A172 (cell line): ENCODE results near the gene TRIM28. TPM values are rescaled to one million over a fixed set of nuclear protein-coding genes. Genes with fewer than 3 reads are reported as not detected.
"Not testable (repeated sequence)": the region's sequence is repeated elsewhere in the genome, so short reads cannot be mapped to it uniquely, and the experiment has no call there.

ENCODE experiments used
- DNase-seq: peaks from one replicate; pipeline ENCODE4 v3.0.0-alpha.2; 2015; ENCODE audit warnings: low spot score
- total RNA-seq: library from RNA; depleted of rRNA; stranded (reverse); fragments of >200 nt; shearing (Covaris generic); gene quantifications from 2 replicates; pipeline ENCODE4 v1.2.3, GENCODE V29; 2014; rRNA removed

The TRIM28 gene
- total RNA-seq: 545 and 619 TPM in 2 replicates

- DNase-seq: peak; percentile 100
Measured at GRCh38 chr19:58543826-58544590, at the start of gene TRIM28. Gene TRIM28, plus strand, starts transcription at chr19:58544064. Its CDS starts 694 bp downstream, at chr19:58544758.

- no peak for DNase-seq
Measured at GRCh38 chr19:58497634-58498170, 46.2 kb upstream of the TRIM28 start.

- DNase-seq: no peak
Measured at GRCh38 chr19:58498316-58499020, 45.4 kb upstream of the TRIM28 start.

GRCh38 chr19:58499021-58499927, 44.6 kb upstream of the TRIM28 start:
- peak; percentile 88 for DNase-seq

- no peak for DNase-seq
Measured at GRCh38 chr19:58500242-58500641, 43.6 kb upstream of the TRIM28 start.

- not testable (repeated sequence) for DNase-seq
Measured at GRCh38 chr19:58507602-58508223, 36.2 kb upstream of the TRIM28 start.

GRCh38 chr19:58509731-58510083, 34.2 kb upstream of the TRIM28 start:
- DNase-seq: no peak

GRCh38 chr19:58510084-58510862, 33.6 kb upstream of the TRIM28 start:
- DNase-seq: no peak

GRCh38 chr19:58511353-58512208, 32.3 kb upstream of the TRIM28 start, which contains the start of gene SLC27A5:
Gene SLC27A5, minus strand, starts transcription at chr19:58511992. Its CDS starts 37 bp downstream, at chr19:58511955.
- DNase-seq: no peak

GRCh38 chr19:58513213-58513693, 30.6 kb upstream of the TRIM28 start:
- no peak for DNase-seq

- DNase-seq: no peak
Measured at GRCh38 chr19:58513694-58514563, 29.9 kb upstream of the TRIM28 start.

- no peak for DNase-seq
Measured at GRCh38 chr19:58514564-58515022, 29.3 kb upstream of the TRIM28 start.

- DNase-seq: no peak
Measured at GRCh38 chr19:58515259-58515658, 28.6 kb upstream of the TRIM28 start.

GRCh38 chr19:58516246-58516836, 27.5 kb upstream of the TRIM28 start:
- no peak for DNase-seq

- DNase-seq: no peak
Measured at GRCh38 chr19:58516964-58517833, 26.7 kb upstream of the TRIM28 start.

GRCh38 chr19:58518256-58519086, 25.4 kb upstream of the TRIM28 start:
- peak; percentile 12 for DNase-seq
